Caco-2 (cell line): ENCODE measurements around the gene FHOD1. TPM values are rescaled to one million over a fixed set of nuclear protein-coding genes. Genes with fewer than 3 reads are reported as not detected.

Source experiments
- BruUV-seq: library from RNA; stranded (reverse); fragments of 400-500 nt; replicated peaks from 2 replicates; lab custom pipeline; 2021; lab: Mats Ljungman, UMichigan
- CTCF ChIA-PET: fragments of 300-600 bp; sonication (Branson Sonifier 250); formaldehyde crosslinking; loops from one replicate; lab custom pipeline; 2022; ENCODE audit warnings: antibody characterized with exemption; lab: Charles Lee
- POLR2A ChIA-PET: fragments of 300-600 bp; sonication (Branson Sonifier 250); formaldehyde crosslinking; loops from one replicate; lab custom pipeline; 2022; ENCODE audit warnings: antibody characterized with exemption; lab: Charles Lee
- DNase-seq, 2 experiments: peaks; one replicate each; pipeline versions ENCODE4 v3.0.0 to v3.0.0-alpha.2; 2020 to 2022
- H3K27me3 ChIP-seq: replicated peaks from 2 replicates; pipeline ENCODE4 v1.6.0; 2011; ENCODE audit warnings: low read length; ENCODE audit not compliant: control insufficient read depth, insufficient read depth
- H3K36me3 ChIP-seq: 2 replicates; pipeline ENCODE4 v1.5.1; 2011; ENCODE audit warnings: low read length; ENCODE audit not compliant: control insufficient read depth, insufficient read depth
- H3K4me1 ChIP-seq: fragments of 250-450 bp; sonication (Bioruptor Pico); 2 replicates; pipeline ENCODE4 v1.5.1; 2020; ENCODE audit warnings: mild to moderate bottlenecking
- H3K4me3 ChIP-seq: 2 replicates; pipeline ENCODE4 v1.5.1; 2011; ENCODE audit warnings: low read depth, mild to moderate bottlenecking, control low read depth, low read length
- H3K9me3 ChIP-seq: fragments of 250-450 bp; sonication (Bioruptor Pico); 2 replicates; pipeline ENCODE4 v1.5.1; 2020; ENCODE audit warnings: mild to moderate bottlenecking, moderate library complexity
- H3K27ac Mint-ChIP-seq: one replicate; pipeline ENCODE4 v1.8.0; 2022; ENCODE audit warnings: mixed read lengths; ENCODE audit not compliant: unreplicated experiment
- H3K27me3 Mint-ChIP-seq: one replicate; pipeline ENCODE4 v1.8.0; 2022; ENCODE audit warnings: mixed read lengths; ENCODE audit not compliant: insufficient read depth, unreplicated experiment
- H3K36me3 Mint-ChIP-seq: one replicate; pipeline ENCODE4 v1.8.0; 2022; ENCODE audit warnings: mild to moderate bottlenecking, mixed read lengths; ENCODE audit not compliant: insufficient read depth, unreplicated experiment
- H3K4me1 Mint-ChIP-seq: one replicate; pipeline ENCODE4 v1.8.0; 2022; ENCODE audit warnings: low read depth, mixed read lengths; ENCODE audit not compliant: unreplicated experiment
- H3K4me3 Mint-ChIP-seq: one replicate; pipeline ENCODE4 v1.8.0; 2022; ENCODE audit warnings: mild to moderate bottlenecking, moderate library complexity, mixed read lengths; ENCODE audit not compliant: unreplicated experiment
- H3K9me3 Mint-ChIP-seq: one replicate; pipeline ENCODE4 v1.8.0; 2022; ENCODE audit warnings: mixed read lengths; ENCODE audit not compliant: unreplicated experiment
- intact Hi-C: fragments of 100-400 bp; cut with micrococcal nuclease; formaldehyde crosslinking; loops from one replicate; pipeline ENCODE4 v1.10.0; 2022; ENCODE audit not compliant: unreplicated experiment
- total RNA-seq: library from RNA; stranded (reverse); gene quantifications from 2 replicates; pipeline ENCODE4 v1.2.3, GENCODE V29; 2022
- TF ChIP-seq, protein P1 (sequence below), 2 experiments: fragments of 200-600 bp in 1 of 2; IDR thresholded peaks; 1 replicate in 1 of 2; 2 replicates in 1 of 2; pipeline versions ENCODE4 v1.5.1 to v1.8.0; 2011 to 2022; ENCODE audit warnings: antibody characterized with exemption in 1 of 2, control low read depth in 1 of 2, inconsistent platforms in 1 of 2, low read depth in 1 of 2, low read length in 1 of 2, mild to moderate bottlenecking in 1 of 2, moderate library complexity in 1 of 2; ENCODE audit not compliant: insufficient read depth in 1 of 2, severe bottlenecking in 1 of 2, unreplicated experiment in 1 of 2

FHOD1 gene
- total RNA-seq, 1 experiment from 2014 or later = 69.0 TPM

DNA sequence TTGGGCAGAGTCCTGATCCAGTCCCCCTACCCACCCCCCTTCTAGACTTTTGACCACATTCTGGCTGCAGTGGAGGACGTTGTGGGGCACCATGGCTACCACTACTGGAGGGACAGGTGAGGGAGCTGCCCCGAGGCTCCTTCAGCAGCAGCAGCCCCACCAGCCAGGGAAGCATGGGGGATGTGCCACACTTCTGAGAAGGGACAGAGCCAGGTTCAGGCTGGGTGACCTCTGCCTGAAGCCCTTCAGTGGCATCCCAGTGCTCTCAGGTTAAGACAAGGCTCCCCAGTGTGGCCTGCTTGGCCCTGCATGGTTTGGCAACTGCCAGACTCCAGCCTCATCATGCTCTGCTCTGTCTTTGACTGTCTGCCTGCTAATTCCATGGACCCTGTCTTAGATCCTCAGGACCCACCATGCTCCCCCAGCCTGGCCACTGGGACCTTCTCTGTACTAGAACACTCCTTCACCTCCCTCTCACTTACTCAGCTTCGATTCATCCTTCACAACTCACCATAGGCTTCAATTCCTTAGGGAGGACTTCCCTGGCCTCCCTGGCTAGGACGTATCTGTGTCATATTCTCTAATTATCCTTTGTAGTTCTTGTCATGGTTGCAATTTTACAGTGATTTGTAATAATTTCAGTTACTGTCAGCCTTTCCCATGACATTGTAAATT is 10.3 kb upstream of the FHOD1 start:
- no peak overlapping the region for H3K27ac Mint-ChIP-seq
- no TSS peak for BruUV-seq

DNA sequence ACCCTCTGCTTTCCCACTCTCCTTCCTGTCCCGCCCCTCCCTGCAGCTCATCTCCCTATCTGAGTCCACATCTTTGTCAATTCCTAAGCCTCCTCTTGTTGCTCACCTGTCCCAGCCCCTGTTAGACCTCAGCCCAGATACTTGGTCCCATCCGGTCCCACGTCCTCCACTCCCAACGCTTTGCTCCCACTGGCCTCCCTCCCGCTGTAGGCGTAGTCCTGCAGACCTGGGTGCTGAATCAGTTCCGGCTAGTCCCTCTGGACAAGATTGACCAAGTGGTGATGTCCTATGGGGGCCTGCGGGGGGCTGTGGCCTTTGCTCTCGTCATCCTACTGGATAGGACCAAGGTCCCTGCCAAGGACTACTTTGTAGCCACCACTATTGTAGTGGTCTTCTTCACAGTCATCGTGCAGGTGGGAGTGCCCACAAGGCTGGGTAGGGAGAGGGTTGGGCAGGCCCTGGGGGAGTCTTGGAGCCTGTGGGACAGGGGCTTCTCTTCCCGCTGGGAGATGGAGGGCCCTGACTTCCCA is 9.5 kb upstream of the FHOD1 start:
- intact Hi-C loops = no loop called here
- no peaks in the 10 kb centered on the region for H3K27me3 ChIP-seq
- ChIA-PET CTCF (no interaction called here), POLR2A (no interaction called here)
- Mint-ChIP-seq H3K4me3 (no peak overlapping the region), H3K27ac (no peak overlapping the region), H3K36me3 (no peaks in the 10 kb centered on the region), H3K9me3 (no peaks in the 10 kb centered on the region), H3K27me3 (no peaks in the 10 kb centered on the region), H3K4me1 (no peaks in the 10 kb centered on the region)
- no peaks in the 10 kb centered on the region for H3K9me3 ChIP-seq
- no TSS peak for BruUV-seq
- H3K36me3 ChIP-seq = no peaks in the 10 kb centered on the region
- no peak for DNase-seq
- TF ChIP-seq, protein P1, sequence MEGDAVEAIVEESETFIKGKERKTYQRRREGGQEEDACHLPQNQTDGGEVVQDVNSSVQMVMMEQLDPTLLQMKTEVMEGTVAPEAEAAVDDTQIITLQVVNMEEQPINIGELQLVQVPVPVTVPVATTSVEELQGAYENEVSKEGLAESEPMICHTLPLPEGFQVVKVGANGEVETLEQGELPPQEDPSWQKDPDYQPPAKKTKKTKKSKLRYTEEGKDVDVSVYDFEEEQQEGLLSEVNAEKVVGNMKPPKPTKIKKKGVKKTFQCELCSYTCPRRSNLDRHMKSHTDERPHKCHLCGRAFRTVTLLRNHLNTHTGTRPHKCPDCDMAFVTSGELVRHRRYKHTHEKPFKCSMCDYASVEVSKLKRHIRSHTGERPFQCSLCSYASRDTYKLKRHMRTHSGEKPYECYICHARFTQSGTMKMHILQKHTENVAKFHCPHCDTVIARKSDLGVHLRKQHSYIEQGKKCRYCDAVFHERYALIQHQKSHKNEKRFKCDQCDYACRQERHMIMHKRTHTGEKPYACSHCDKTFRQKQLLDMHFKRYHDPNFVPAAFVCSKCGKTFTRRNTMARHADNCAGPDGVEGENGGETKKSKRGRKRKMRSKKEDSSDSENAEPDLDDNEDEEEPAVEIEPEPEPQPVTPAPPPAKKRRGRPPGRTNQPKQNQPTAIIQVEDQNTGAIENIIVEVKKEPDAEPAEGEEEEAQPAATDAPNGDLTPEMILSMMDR (IDR thresholded peaks at IDR 0.05; ENCODE audit: insufficient read depth in 1 of 2, low read depth in 1 of 2, low read length in 1 of 2, severe bottlenecking in 1 of 2, unreplicated experiment in 1 of 2) = no peak
- H3K4me3 ChIP-seq = no peak overlapping the region
- no peaks in the 10 kb centered on the region; the same call in 1 of the 2 replicates for H3K4me1 ChIP-seq

More for the DNA sequence above, 10.3 kb upstream of the FHOD1 start:
- ChIA-PET CTCF (interaction anchor here (0.6 kb wide), 1 partner anchor 349 kb away, joined by 5 read pairs; no protein-coding TSS in a partner anchor), POLR2A (no interaction called here)
- no peak for DNase-seq
- no peak overlapping the region for H3K4me3 ChIP-seq
- TF ChIP-seq, protein P1 (IDR thresholded peaks at IDR 0.05; ENCODE audit: insufficient read depth in 1 of 2, low read depth in 1 of 2, low read length in 1 of 2, severe bottlenecking in 1 of 2, unreplicated experiment in 1 of 2) = no peak
- no peaks in the 10 kb centered on the region; the same call in 1 of the 2 replicates for H3K4me1 ChIP-seq
- intact Hi-C loops = no loop called here
- H3K36me3 ChIP-seq = no peaks in the 10 kb centered on the region
- H3K4me1 Mint-ChIP-seq = no peaks in the 10 kb centered on the region
- H3K27me3 ChIP-seq = no peaks in the 10 kb centered on the region
- H3K36me3 Mint-ChIP-seq = no peaks in the 10 kb centered on the region
- no peaks in the 10 kb centered on the region for H3K9me3 ChIP-seq
- H3K9me3 Mint-ChIP-seq = no peaks in the 10 kb centered on the region
- H3K4me3 Mint-ChIP-seq = no peak overlapping the region
- H3K27me3 Mint-ChIP-seq = no peaks in the 10 kb centered on the region

DNA sequence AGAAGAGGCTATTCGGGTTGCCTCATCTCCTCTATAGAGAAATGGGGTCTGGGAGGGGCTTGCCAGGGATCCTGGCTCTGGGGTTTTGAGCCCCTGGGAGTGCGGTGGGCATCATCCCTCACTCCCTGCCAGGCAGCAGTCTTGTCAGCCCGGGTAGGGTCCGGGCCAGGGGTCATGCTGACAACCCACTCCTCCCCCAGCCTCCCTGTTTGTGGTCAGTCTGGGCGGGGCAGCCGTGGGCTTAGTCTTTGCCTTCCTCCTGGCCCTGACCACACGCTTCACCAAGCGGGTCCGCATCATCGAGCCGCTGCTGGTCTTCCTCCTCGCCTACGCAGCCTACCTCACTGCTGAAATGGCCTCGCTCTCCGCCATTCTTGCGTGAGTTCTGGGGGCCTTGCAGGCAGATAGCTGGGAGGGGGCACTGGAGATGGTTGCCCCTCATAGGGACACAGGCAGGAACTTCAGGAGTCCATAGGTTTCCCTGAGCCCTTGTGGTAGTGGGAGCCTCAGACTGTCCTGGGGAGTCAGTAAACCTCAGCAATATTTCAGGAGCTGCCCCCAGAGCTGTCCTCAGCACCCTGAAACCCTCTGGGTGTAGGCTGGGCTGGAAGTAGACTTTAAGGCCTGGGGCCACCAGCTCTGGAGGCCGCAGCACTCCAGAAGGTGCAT is 8.4 kb upstream of the FHOD1 start:
- no peaks in the 10 kb centered on the region for H3K27me3 ChIP-seq
- Mint-ChIP-seq H3K27ac (no peak overlapping the region), H3K4me3 (no peak overlapping the region), H3K27me3 (no peaks in the 10 kb centered on the region), H3K9me3 (no peaks in the 10 kb centered on the region), H3K36me3 (no peaks in the 10 kb centered on the region), H3K4me1 (no peaks in the 10 kb centered on the region)
- H3K4me1 ChIP-seq = no peaks in the 10 kb centered on the region; the same call in 1 of the 2 replicates
- no peaks in the 10 kb centered on the region for H3K36me3 ChIP-seq
- no peaks in the 10 kb centered on the region for H3K9me3 ChIP-seq
- BruUV-seq = no TSS peak
- no peak overlapping the region for H3K4me3 ChIP-seq
- intact Hi-C loops = no loop called here
- ChIA-PET CTCF (interaction anchor here (0.5 kb wide), 1 partner anchor 52 kb away, joined by 3 read pairs; no protein-coding TSS in a partner anchor), POLR2A (no interaction called here)
- DNase-seq = no peak
- TF ChIP-seq, protein P1 (IDR thresholded peaks at IDR 0.05; ENCODE audit: insufficient read depth in 1 of 2, low read depth in 1 of 2, low read length in 1 of 2, severe bottlenecking in 1 of 2, unreplicated experiment in 1 of 2) = no peak
